Spleen (tissue), 11 donors: ENCODE results near the gene LRCH1. TPM values are rescaled to one million over a fixed set of nuclear protein-coding genes. Genes with fewer than 3 reads are reported as not detected.
A peak's percentile ranks its signal among the peaks of the same experiment; 100 is the strongest.

Source experiments
- DNase-seq: peaks from one replicate; pipeline ENCODE4 v3.0.0-alpha.2; 2020
- H3K27ac ChIP-seq, 8 donors: fragments of 200-600 bp; sonication (generic) in 7 of 8; 1 replicate in 4 of 8; 2 replicates in 4 of 8; pipeline versions ENCODE4 v1.5.0 to v1.8.0; 2016 to 2021; ENCODE audit warnings: inconsistent platforms in 4 of 8, mild to moderate bottlenecking in 4 of 8, moderate library complexity in 1 of 8
- H3K27me3 ChIP-seq, 7 donors: fragments of 200-600 bp; sonication (generic) in 6 of 7; replicated peaks in 1 of 7; 1 replicate in 4 of 7; 2 replicates in 3 of 7; pipeline versions ENCODE4 v1.5.0 to v1.8.0; 2016 to 2021; ENCODE audit warnings: inconsistent platforms in 3 of 7, mild to moderate bottlenecking in 1 of 7
- H3K36me3 ChIP-seq, 6 donors: fragments of 200-600 bp; sonication (generic) in 5 of 6; 1 replicate in 4 of 6; 2 replicates in 2 of 6; pipeline versions ENCODE4 v1.5.0 to v1.8.0; 2016 to 2021; ENCODE audit warnings: inconsistent platforms in 2 of 6
- H3K4me1 ChIP-seq, 6 donors: fragments of 200-600 bp; sonication (generic) in 5 of 6; 1 replicate in 3 of 6; 2 replicates in 3 of 6; pipeline versions ENCODE4 v1.5.0 to v1.8.0; 2016 to 2021; ENCODE audit warnings: inconsistent platforms in 3 of 6
- H3K4me3 ChIP-seq, 8 donors: fragments of 200-600 bp; sonication (generic) in 7 of 8; 1 replicate in 4 of 8; 2 replicates in 4 of 8; pipeline versions ENCODE4 v1.5.0 to v1.8.0; 2016 to 2021; ENCODE audit warnings: inconsistent platforms in 4 of 8, mild to moderate bottlenecking in 4 of 8, moderate library complexity in 2 of 8
- H3K9me3 ChIP-seq, 8 donors: fragments of 200-600 bp; sonication (generic) in 7 of 8; 1 replicate in 4 of 8; 2 replicates in 4 of 8; pipeline versions ENCODE4 v1.5.0 to v1.8.0; 2016 to 2021; ENCODE audit warnings: inconsistent platforms in 4 of 8
- CTCF ChIP-seq, 11 experiments: fragments of 200-600 bp in 7 of 11; fragments of 450-650 bp in 4 of 11; sonication (generic) in 4 of 11; IDR thresholded peaks in 8 of 11; conservative IDR thresholded peaks in 3 of 11; 1 replicate in 7 of 11; 2 replicates in 4 of 11; pipeline versions ENCODE4 v1.4.0 to v1.8.0; 2016 to 2021; ENCODE audit warnings: antibody characterized with exemption in 11 of 11, inconsistent platforms in 4 of 11, mild to moderate bottlenecking in 1 of 11
- POLR2A ChIP-seq, 3 donors: fragments of 450-650 bp; IDR thresholded peaks; one replicate each; pipeline ENCODE4 v1.5.1; 2017; ENCODE audit warnings: antibody characterized with exemption in 3 of 3, mild to moderate bottlenecking in 1 of 3
- POLR2AphosphoS5 ChIP-seq, 3 donors: sonication (generic); formaldehyde crosslinking; IDR thresholded peaks; one replicate each; pipeline ENCODE4 v1.5.1; 2017; ENCODE audit warnings: antibody characterized with exemption in 3 of 3
- WGBS, 5 donors: extraction: QIAGEN DNeasy Blood & Tissue Kit in 3 of 5; methylation state at CpG; one replicate each; pipeline versions ENCODE4 v1.1.5 to v1.1.7; 2013 to 2018; 5-methylcytosine and 5-hydroxymethylcytosine counted together
- intact Hi-C: fragments of 100-400 bp; cut with DNase I; formaldehyde crosslinking; loops from one replicate; pipeline ENCODE4 v1.15.0; 2023; ENCODE audit warnings: low total_unique reads
- polyA plus RNA-seq, 3 donors: library from polyadenylated mRNA; stranded (reverse); fragments of 200-250 nt; gene quantifications; one replicate each; pipeline ENCODE4 v1.2.1, GENCODE V29; 2013
- total RNA-seq, 7 donors: library from RNA; depleted of rRNA in 3 of 7; stranded (reverse); fragments of >200 nt in 3 of 7; fragmentation: NEBNext Ultra II Directional in 4 of 7; extraction: Animal tissue kit (Norgen Biotek cat#: 25700) in 4 of 7; gene quantifications; one replicate each; pipeline versions ENCODE4 v1.1.0 to v1.2.1, GENCODE V29; 2016 to 2021
- donor health status: healthy with polysubstance abuse.
- donor health status: DM: no; HTN: no; CAD: no; lungs with moderate emphysema.
- donor health status: DM: no; HTN: no; CAD: no.
- donor health status: Bipolar disorder and iron deficiency.
- donor health status: healthy.
- donor health status: DM: no; HTN: no; CAD: no.
- donor health status: DM: yes; HTN: yes; CAD: no.

LRCH1 gene
- total and polyA plus RNA-seq, 10 donors = 7.4 to 41.6 (median 34.6) TPM

DNA sequence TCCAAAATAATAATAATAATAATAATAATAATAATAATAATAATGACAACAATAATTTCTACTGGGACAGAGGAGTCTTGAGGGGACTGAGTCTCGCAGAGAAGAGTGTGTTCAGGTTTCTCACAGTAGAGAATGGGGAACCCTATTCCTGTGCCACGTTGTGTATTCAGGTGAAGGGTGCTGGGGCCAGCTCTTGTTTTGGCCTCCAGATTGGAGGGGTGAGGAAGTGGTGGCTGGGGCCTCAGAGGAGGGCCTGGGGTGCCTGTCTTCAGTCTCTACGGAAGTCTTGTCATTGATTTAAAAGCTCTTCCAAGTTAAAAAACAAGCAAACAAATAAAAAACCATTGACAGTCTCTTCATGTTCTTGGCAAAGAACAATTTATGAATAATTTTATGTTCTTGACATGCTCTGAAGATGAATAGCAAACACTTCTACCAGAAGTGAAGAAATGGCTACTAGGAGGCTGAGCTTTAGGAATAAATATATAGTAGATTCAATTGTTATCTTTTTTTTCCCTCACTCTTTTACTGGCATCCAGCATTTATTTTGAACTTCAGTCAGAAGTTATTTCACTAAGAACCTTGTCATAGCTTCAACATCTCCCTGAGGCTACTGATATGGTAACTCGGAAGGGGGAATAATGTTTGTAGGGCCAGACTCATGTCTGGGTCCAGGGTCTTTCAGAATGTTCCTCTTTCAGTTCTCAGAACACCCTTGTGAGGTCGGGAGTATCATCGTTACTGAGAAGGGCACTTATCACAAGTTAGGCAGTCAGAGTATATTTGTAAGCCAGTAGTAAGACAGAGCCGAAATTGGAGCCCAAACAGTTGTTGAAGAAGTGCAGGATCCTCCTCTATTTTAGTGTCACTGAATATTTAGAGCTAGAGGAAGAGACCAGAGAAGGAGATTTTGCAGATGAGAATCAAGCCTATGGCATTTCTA, 13.1 kb downstream of the LRCH1 start:
- peak overlapping the region in 3 of 8 donors; percentile 1 to 35 (median 23) for H3K27ac ChIP-seq
- H3K4me3 ChIP-seq = no peak overlapping the region
- 53 to 57% (median 54%) methylated on average over 7 of the region's 7 CpGs for WGBS, 5 donors
- no peaks in the 10 kb centered on the region for H3K36me3 ChIP-seq
- peaks cover 19 to 99% (median 59%) of the 10 kb centered on the region in 6 donors for H3K4me1 ChIP-seq
- H3K9me3 ChIP-seq = no peaks in the 10 kb centered on the region
- H3K27me3 ChIP-seq = no peaks in the 10 kb centered on the region
- TF ChIP-seq POLR2A (IDR thresholded peaks at IDR 0.05) (no peak), CTCF (IDR thresholded peaks at IDR 0.05 in 8 of 11, conservative IDR thresholded peaks at IDR 0.05 in 3 of 11) (no peak), POLR2AphosphoS5 (IDR thresholded peaks at IDR 0.05) (no peak)
- intact Hi-C loops = no loop called here
- no peak for DNase-seq

GRCh38 chr13:46567671-46568070, 14.7 kb downstream of the LRCH1 start:
- 82 to 89% (median 84%) methylated on average over 2 of the region's 2 CpGs for WGBS, 5 donors
- H3K27ac ChIP-seq = no peak overlapping the region
- no peak overlapping the region for H3K4me3 ChIP-seq
- no peaks in the 10 kb centered on the region for H3K27me3 ChIP-seq
- intact Hi-C loops = no loop called here
- H3K4me1 ChIP-seq = peaks cover 25 to 99% (median 62%) of the 10 kb centered on the region in 6 donors
- no peaks in the 10 kb centered on the region for H3K9me3 ChIP-seq
- DNase-seq = no peak
- no peaks in the 10 kb centered on the region for H3K36me3 ChIP-seq
- TF ChIP-seq CTCF (IDR thresholded peaks at IDR 0.05 in 8 of 11, conservative IDR thresholded peaks at IDR 0.05 in 3 of 11) (no peak), POLR2A (IDR thresholded peaks at IDR 0.05) (no peak), POLR2AphosphoS5 (IDR thresholded peaks at IDR 0.05) (no peak)

GRCh38 chr13:46569456-46569855, 16.5 kb downstream of the LRCH1 start:
- H3K36me3 ChIP-seq = no peaks in the 10 kb centered on the region
- H3K4me3 ChIP-seq = no peak overlapping the region
- no peak overlapping the region for H3K27ac ChIP-seq
- TF ChIP-seq CTCF (IDR thresholded peaks at IDR 0.05 in 8 of 11, conservative IDR thresholded peaks at IDR 0.05 in 3 of 11) (no peak), POLR2AphosphoS5 (IDR thresholded peaks at IDR 0.05) (no peak), POLR2A (IDR thresholded peaks at IDR 0.05) (no peak)
- no peaks in the 10 kb centered on the region for H3K27me3 ChIP-seq
- no peaks in the 10 kb centered on the region for H3K9me3 ChIP-seq
- intact Hi-C loops = no loop called here
- H3K4me1 ChIP-seq = peaks cover 28 to 99% (median 61%) of the 10 kb centered on the region in 6 donors
- 92 to 97% (median 96%) methylated on average over 7 of the region's 7 CpGs for WGBS, 5 donors
- no peak for DNase-seq

DNA sequence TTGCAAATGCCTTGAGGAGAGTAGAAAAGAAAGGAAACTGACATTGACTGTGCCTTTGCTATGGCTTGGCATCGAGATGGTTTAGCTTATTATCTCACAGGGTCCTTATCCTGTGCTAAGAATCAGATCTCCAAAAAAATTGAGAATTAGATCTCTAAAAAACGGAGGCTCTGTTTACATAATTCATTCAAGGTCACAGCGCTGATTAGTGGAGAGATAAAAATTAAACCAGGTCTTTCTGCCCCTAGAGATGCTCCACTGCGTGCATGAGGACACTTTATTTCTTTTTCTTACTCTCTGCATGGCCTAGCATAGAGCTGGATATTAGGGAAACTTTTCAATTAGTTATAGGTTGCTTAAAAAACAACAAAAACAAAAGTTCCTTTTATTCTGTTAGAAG, 17.3 kb downstream of the LRCH1 start:
- H3K36me3 ChIP-seq = no peaks in the 10 kb centered on the region
- TF ChIP-seq CTCF (IDR thresholded peaks at IDR 0.05 in 8 of 11, conservative IDR thresholded peaks at IDR 0.05 in 3 of 11) (no peak), POLR2A (IDR thresholded peaks at IDR 0.05) (no peak), POLR2AphosphoS5 (IDR thresholded peaks at IDR 0.05) (no peak)
- DNase-seq = no peak
- H3K9me3 ChIP-seq = no peaks in the 10 kb centered on the region
- no peak overlapping the region for H3K4me3 ChIP-seq
- WGBS, 5 donors = 75 to 86% (median 80%) methylated on average over 4 of the region's 4 CpGs
- peaks cover 28 to 99% (median 60%) of the 10 kb centered on the region in 6 donors for H3K4me1 ChIP-seq
- no peak overlapping the region for H3K27ac ChIP-seq
- no peaks in the 10 kb centered on the region for H3K27me3 ChIP-seq
- intact Hi-C loops = no loop called here
